ENCODE data around the gene ITGA1.

Gene ITGA1

GRCh38 chr5:52989781-52990527 is 202.2 kb downstream of the ITGA1 start:
- no peaks in the 10 kb centered on the region for H4K20me1 ChIP-seq (ENCODE audit: insufficient read depth, low read length)
- TF ChIP-seq CTCF (IDR thresholded peaks at IDR 0.05; ENCODE audit: low read depth, low read length): peak; percentile 40
- no peak for TF ChIP-seq EZH2phosphoT487 (IDR thresholded peaks at IDR 0.05; ENCODE audit: low read depth)
- no peaks in the 10 kb centered on the region for H3K9me3 ChIP-seq (ENCODE audit: insufficient read depth, low read length)
- no peaks in the 10 kb centered on the region for H3K27me3 ChIP-seq (ENCODE audit: low read depth, low read length)
- peaks cover 18% of the 10 kb centered on the region for H3K36me3 ChIP-seq (replicated peaks; ENCODE audit: low read depth, low read length)
- peaks cover 36% of the 10 kb centered on the region for H3K4me1 ChIP-seq (ENCODE audit: low read length)
- H2AFZ ChIP-seq (ENCODE audit: low read depth, low read length): 0 out of 2 replicates have a peak overlapping the region, but pooled peaks have one; percentile 44
- peak overlapping the region; percentile 87 for H3K9ac ChIP-seq (ENCODE audit: low read length)
- peak overlapping the region; percentile 54 for H3K27ac ChIP-seq (ENCODE audit: low read length)
- H3K4me3 ChIP-seq (ENCODE audit: low read length): peak overlapping the region; percentile 99
- peaks cover 23% of the 10 kb centered on the region for H3K79me2 ChIP-seq (ENCODE audit: low read length)
- peak overlapping the region; percentile 93 for H3K4me2 ChIP-seq (ENCODE audit: low read length)

GRCh38 chr5:52990528-52990925 is 202.8 kb downstream of the ITGA1 start:
- peaks cover 28% of the 10 kb centered on the region for H3K79me2 ChIP-seq (ENCODE audit: low read length)
- H3K9me3 ChIP-seq (ENCODE audit: insufficient read depth, low read length): no peaks in the 10 kb centered on the region
- no peak for TF ChIP-seq EZH2phosphoT487 (IDR thresholded peaks at IDR 0.05; ENCODE audit: low read depth)
- no peak for TF ChIP-seq CTCF (IDR thresholded peaks at IDR 0.05; ENCODE audit: low read depth, low read length)
- peaks cover 20% of the 10 kb centered on the region for H3K36me3 ChIP-seq (replicated peaks; ENCODE audit: low read depth, low read length)
- H3K9ac ChIP-seq (ENCODE audit: low read length): peak overlapping the region; percentile 87
- H3K27me3 ChIP-seq (ENCODE audit: low read depth, low read length): no peaks in the 10 kb centered on the region
- H2AFZ ChIP-seq (ENCODE audit: low read depth, low read length): no peak overlapping the region
- peaks cover 34% of the 10 kb centered on the region for H3K4me1 ChIP-seq (ENCODE audit: low read length)
- no peak overlapping the region for H3K27ac ChIP-seq (ENCODE audit: low read length)
- peak overlapping the region; percentile 99 for H3K4me3 ChIP-seq (ENCODE audit: low read length)
- peak overlapping the region; percentile 93 for H3K4me2 ChIP-seq (ENCODE audit: low read length)
- H4K20me1 ChIP-seq (ENCODE audit: insufficient read depth, low read length): no peaks in the 10 kb centered on the region

GRCh38 chr5:52993367-52993766 is 205.7 kb downstream of the ITGA1 start:
- no peaks in the 10 kb centered on the region for H4K20me1 ChIP-seq (ENCODE audit: insufficient read depth, low read length)
- H3K4me2 ChIP-seq (ENCODE audit: low read length): no peak overlapping the region
- no peak overlapping the region for H3K4me3 ChIP-seq (ENCODE audit: low read length)
- H3K9ac ChIP-seq (ENCODE audit: low read length): no peak overlapping the region
- no peak overlapping the region for H2AFZ ChIP-seq (ENCODE audit: low read depth, low read length)
- peaks cover 47% of the 10 kb centered on the region for H3K4me1 ChIP-seq (ENCODE audit: low read length)
- H3K79me2 ChIP-seq (ENCODE audit: low read length): peaks cover 47% of the 10 kb centered on the region
- peaks cover 20% of the 10 kb centered on the region for H3K36me3 ChIP-seq (replicated peaks; ENCODE audit: low read depth, low read length)
- TF ChIP-seq CTCF (IDR thresholded peaks at IDR 0.05; ENCODE audit: low read depth, low read length): no peak
- no peak for TF ChIP-seq EZH2phosphoT487 (IDR thresholded peaks at IDR 0.05; ENCODE audit: low read depth)
- H3K27ac ChIP-seq (ENCODE audit: low read length): no peak overlapping the region
- H3K27me3 ChIP-seq (ENCODE audit: low read depth, low read length): no peaks in the 10 kb centered on the region
- no peaks in the 10 kb centered on the region for H3K9me3 ChIP-seq (ENCODE audit: insufficient read depth, low read length)

GRCh38 chr5:52994266-52994665 is 206.6 kb downstream of the ITGA1 start:
- no peaks in the 10 kb centered on the region for H3K27me3 ChIP-seq (ENCODE audit: low read depth, low read length)
- no peak overlapping the region for H3K4me2 ChIP-seq (ENCODE audit: low read length)
- H3K79me2 ChIP-seq (ENCODE audit: low read length): peaks cover 50% of the 10 kb centered on the region
- no peaks in the 10 kb centered on the region for H3K9me3 ChIP-seq (ENCODE audit: insufficient read depth, low read length)
- no peak overlapping the region for H3K4me3 ChIP-seq (ENCODE audit: low read length)
- no peak overlapping the region for H3K27ac ChIP-seq (ENCODE audit: low read length)
- H4K20me1 ChIP-seq (ENCODE audit: insufficient read depth, low read length): no peaks in the 10 kb centered on the region
- no peak overlapping the region for H3K9ac ChIP-seq (ENCODE audit: low read length)
- H3K4me1 ChIP-seq (ENCODE audit: low read length): peaks cover 53% of the 10 kb centered on the region
- H3K36me3 ChIP-seq (replicated peaks; ENCODE audit: low read depth, low read length): peaks cover 20% of the 10 kb centered on the region
- TF ChIP-seq CTCF (IDR thresholded peaks at IDR 0.05; ENCODE audit: low read depth, low read length): no peak
- TF ChIP-seq EZH2phosphoT487 (IDR thresholded peaks at IDR 0.05; ENCODE audit: low read depth): no peak
- H2AFZ ChIP-seq (ENCODE audit: low read depth, low read length): no peak overlapping the region
